HG02943 (cell line): ENCODE measurements around the gene RAB40C.
A peak's percentile ranks its signal among the peaks of the same experiment; 100 is the strongest.

Source experiments
- ATAC-seq: cut with Tn5 transposase; IDR thresholded peaks from one replicate; pipeline ENCODE4 v1.9.1; 2021; ENCODE audit warnings: mild to moderate bottlenecking, low read depth, moderate library complexity; ENCODE audit not compliant: unreplicated experiment

Gene RAB40C

GRCh38 chr16:574021-574760, 15.7 kb upstream of the RAB40C start:
- no peak for ATAC-seq

- no peak for ATAC-seq
These were observed 14.3 kb upstream of the RAB40C start for GRCh38 chr16:575354-576196.

- ATAC-seq = no peak
These were observed 13.6 kb upstream of the RAB40C start for GRCh38 chr16:576197-576822.

- no peak for ATAC-seq
These were observed 13.1 kb upstream of the RAB40C start for GRCh38 chr16:576823-577201.

- ATAC-seq = no peak
These were observed 12.1 kb upstream of the RAB40C start for GRCh38 chr16:577796-578195.

- no peak for ATAC-seq
These were observed 11.5 kb upstream of the RAB40C start for GRCh38 chr16:578232-578869.

- ATAC-seq = no peak
These were observed 10.9 kb upstream of the RAB40C start for GRCh38 chr16:578870-579405.

GRCh38 chr16:580141-580945, 9.5 kb upstream of the RAB40C start:
- ATAC-seq = no peak

GRCh38 chr16:580946-581498, 8.8 kb upstream of the RAB40C start:
- no peak for ATAC-seq

- no peak for ATAC-seq
These were observed 7.7 kb upstream of the RAB40C start for GRCh38 chr16:582218-582613.

- no peak for ATAC-seq
These were observed 7.1 kb upstream of the RAB40C start for GRCh38 chr16:582614-583331.

- no peak for ATAC-seq
These were observed 6.4 kb upstream of the RAB40C start for GRCh38 chr16:583470-583814.

- no peak for ATAC-seq
These were observed 5.9 kb upstream of the RAB40C start for GRCh38 chr16:583815-584591.

GRCh38 chr16:585351-585750, 4.5 kb upstream of the RAB40C start:
- ATAC-seq = no peak

- no peak for ATAC-seq
These were observed 3.7 kb upstream of the RAB40C start for GRCh38 chr16:586047-586644.

- ATAC-seq = no peak
These were observed 2.9 kb upstream of the RAB40C start for GRCh38 chr16:586645-587590.

- ATAC-seq = peak; percentile 8
These were observed 1.3 kb upstream of the RAB40C start for GRCh38 chr16:588639-588888.
